GM12892 (cell line): ENCODE results near the gene CCDC85A.

Experiments used
- POLR2A ChIP-seq: IDR thresholded peaks from 2 replicates; pipeline ENCODE4 v1.6.1; 2011; ENCODE audit warnings: low read depth, low read length, control low read depth
- POLR2AphosphoS5 ChIP-seq: IDR thresholded peaks from 2 replicates; pipeline ENCODE4 v1.6.1; 2011; ENCODE audit warnings: low read depth, low read length, control low read depth

GRCh38 chr2:56239437-56239836 is 55.6 kb downstream of the CCDC85A start:
- TF ChIP-seq POLR2AphosphoS5, result no peak
- no peak for TF ChIP-seq POLR2A
